Glomerular visceral epithelial cell (primary cell): ENCODE results near the gene KBTBD7.

ENCODE experiments used
- DNase-seq: peaks from one replicate; pipeline ENCODE4 v3.0.0-alpha.2; 2016; ENCODE audit errors: extremely low spot score

Gene KBTBD7

GRCh38 chr13:41193919-41194824 is at the start of gene KBTBD7:
KBTBD7 (minus strand) TSS chr13:41194569; CDS start chr13:41194257, 312 bp downstream.
- DNase-seq: peak; percentile 93

- no peak for DNase-seq
Measured at GRCh38 chr13:41241626-41242025, 47.3 kb upstream of the KBTBD7 start.

- DNase-seq: no peak
Measured at GRCh38 chr13:41236369-41236768, 42.0 kb upstream of the KBTBD7 start.

- DNase-seq: no peak
Measured at GRCh38 chr13:41232578-41233480, 38.5 kb upstream of the KBTBD7 start.

GRCh38 chr13:41231786-41232185 is 37.4 kb upstream of the KBTBD7 start:
- DNase-seq: peak; percentile 47

GRCh38 chr13:41231025-41231677 is 36.8 kb upstream of the KBTBD7 start:
- no peak for DNase-seq

GRCh38 chr13:41229356-41229755 is 35.0 kb upstream of the KBTBD7 start:
- no peak for DNase-seq

- DNase-seq: peak; percentile 67
Measured at GRCh38 chr13:41224113-41225110, 30.0 kb upstream of the KBTBD7 start.

GRCh38 chr13:41222259-41222852 is 28.0 kb upstream of the KBTBD7 start:
- peak; percentile 63 for DNase-seq

GRCh38 chr13:41220401-41220800 is 26.0 kb upstream of the KBTBD7 start:
- DNase-seq: no peak

GRCh38 chr13:41216160-41216559 is 21.8 kb upstream of the KBTBD7 start:
- no peak for DNase-seq

- DNase-seq: no peak
Measured at GRCh38 chr13:41213919-41214318, 19.6 kb upstream of the KBTBD7 start.

- DNase-seq: no peak
Measured at GRCh38 chr13:41213316-41213715, 18.9 kb upstream of the KBTBD7 start.

GRCh38 chr13:41212881-41213280 is 18.5 kb upstream of the KBTBD7 start:
- DNase-seq: no peak

GRCh38 chr13:41211062-41211461 is 16.7 kb upstream of the KBTBD7 start:
- DNase-seq: no peak

GRCh38 chr13:41206467-41206866 is 12.1 kb upstream of the KBTBD7 start:
- DNase-seq: no peak

GRCh38 chr13:41203810-41204209 is 9.4 kb upstream of the KBTBD7 start:
- no peak for DNase-seq

- no peak for DNase-seq
Measured at GRCh38 chr13:41200126-41200525, 5.8 kb upstream of the KBTBD7 start.

- DNase-seq: peak; percentile 31
Measured at GRCh38 chr13:41199526-41199925, 5.2 kb upstream of the KBTBD7 start.

- no peak for DNase-seq
Measured at GRCh38 chr13:41199079-41199478, 4.7 kb upstream of the KBTBD7 start.
